K562 (cell line): ENCODE results near the gene TLK2. TPM values are rescaled to one million over a fixed set of nuclear protein-coding genes. Genes with fewer than 3 reads are reported as not detected.
"Not testable (repeated sequence)": the region's sequence is repeated elsewhere in the genome, so short reads cannot be mapped to it uniquely, and the experiment has no call there.

Source experiments
- ATAC-seq: fragments of 200-7000 bp; cut with Tn5 transposase; 3 replicates; pipeline ENCODE4 v1.9.1; 2020; ENCODE audit warnings: moderate library complexity
- BruUV-seq: library from RNA; stranded (reverse); fragments of 400-500 nt; replicated peaks from 2 replicates; lab custom pipeline; 2021; lab: Mats Ljungman, UMichigan
- CTCF ChIA-PET: fragments of 300-600 bp; formaldehyde crosslinking; extraction: SDS; loops from one replicate; lab custom pipeline; 2021; ENCODE audit warnings: low intra/inter-chr PET ratio; lab: Yijun Ruan, JAX
- POLR2A ChIA-PET: fragments of 300-600, 350-650 bp; sonication (Branson Sonifier 250); formaldehyde crosslinking; extraction: SDS; loops from one replicate; lab custom pipeline; 2021; ENCODE audit warnings: antibody characterized with exemption, inconsistent platforms; lab: Yijun Ruan, JAX
- DNase-seq, 4 experiments: peaks; one replicate each; pipeline versions ENCODE4 v3.0.0 to v3.0.0-alpha.2; 2011 to 2018; ENCODE audit warnings: low spot score in 3 of 4, mixed read lengths in 3 of 4; ENCODE audit errors: extremely low read depth in 1 of 4
- FAIRE-seq: peaks from 2 replicates; lab custom pipeline; 2011; peaks lifted over from hg19 to GRCh38; lab: Jason Lieb, UNC
- H2AFZ ChIP-seq: 2 replicates; pipeline ENCODE4 v1.6.0; 2011; ENCODE audit warnings: low read depth, low read length, control low read depth, inconsistent platforms
- H3K27ac ChIP-seq: fragments of 200-600 bp; 3 replicates; pipeline ENCODE4 v1.8.0; 2011; ENCODE audit warnings: low read depth, mild to moderate bottlenecking, control low read depth, inconsistent platforms, low read length, moderate library complexity, mixed read lengths; ENCODE audit errors: extremely low read depth
- H3K27me3 ChIP-seq, 2 experiments: fragments of 300-600 bp in 1 of 2; 2 replicates in 1 of 2; 3 replicates in 1 of 2; pipeline versions ENCODE4 v1.6.0 to v1.8.0; 2011; ENCODE audit warnings: inconsistent platforms in 2 of 2, low read length in 2 of 2, mild to moderate bottlenecking in 1 of 2, mixed read lengths in 1 of 2, moderate library complexity in 1 of 2; ENCODE audit not compliant: control insufficient read depth in 2 of 2, insufficient read depth in 2 of 2
- H3K36me3 ChIP-seq: fragments of 300-600 bp; 3 replicates; pipeline ENCODE4 v1.8.0; 2011; ENCODE audit warnings: mild to moderate bottlenecking, low read length, inconsistent platforms; ENCODE audit not compliant: control insufficient read depth, insufficient read depth
- H3K4me1 ChIP-seq, 2 experiments: fragments of 200-600 bp in 1 of 2; replicated peaks in 1 of 2; 2 replicates in 1 of 2; 3 replicates in 1 of 2; pipeline versions ENCODE4 v1.5.1 to v1.8.0; 2011; ENCODE audit warnings: inconsistent platforms in 2 of 2, low read length in 2 of 2, mild to moderate bottlenecking in 1 of 2, mixed read lengths in 1 of 2, moderate library complexity in 1 of 2; ENCODE audit not compliant: control insufficient read depth in 2 of 2, insufficient read depth in 2 of 2
- H3K4me2 ChIP-seq: 2 replicates; pipeline ENCODE4 v1.6.1; 2011; ENCODE audit warnings: low read length, control low read depth, inconsistent platforms, mixed read lengths; ENCODE audit not compliant: insufficient read depth
- H3K4me3 ChIP-seq: fragments of 200-600 bp; sonication (generic), shearing (Covaris generic); 2 replicates; pipeline ENCODE4 v1.5.1; 2016; ENCODE audit warnings: control low read depth, inconsistent platforms
- H3K79me2 ChIP-seq: fragments of 200-600 bp; 3 replicates; pipeline ENCODE4 v1.8.0; 2011; ENCODE audit warnings: low read length, inconsistent platforms; ENCODE audit not compliant: control insufficient read depth, insufficient read depth
- H3K9ac ChIP-seq, 2 experiments: 2 replicates each; pipeline versions ENCODE4 v1.6.0 to v1.6.1; 2011; ENCODE audit warnings: low read depth in 2 of 2, low read length in 2 of 2, control low read depth in 1 of 2, inconsistent platforms in 1 of 2, mild to moderate bottlenecking in 1 of 2, mixed read lengths in 1 of 2; ENCODE audit not compliant: insufficient read depth in 1 of 2
- H3K9me1 ChIP-seq: one replicate; pipeline ENCODE4 v1.6.0; 2011; ENCODE audit warnings: inconsistent platforms, mild to moderate bottlenecking, low read length, moderate library complexity; ENCODE audit not compliant: control insufficient read depth, insufficient read depth
- H3K9me3 ChIP-seq: replicated peaks from 2 replicates; pipeline ENCODE4 v1.5.1; 2011; ENCODE audit warnings: low read depth, low read length, inconsistent platforms; ENCODE audit not compliant: control insufficient read depth, insufficient read depth
- H4K20me1 ChIP-seq: replicated peaks from 2 replicates; pipeline ENCODE4 v1.6.1; 2011; ENCODE audit warnings: low read length, inconsistent platforms, mixed read lengths; ENCODE audit not compliant: control insufficient read depth, insufficient read depth
- KDM1A ChIP-seq, 2 experiments: fragments of 450-650 bp; IDR thresholded peaks; 2 replicates each; pipeline ENCODE4 v1.6.1; 2016; ENCODE audit warnings: mild to moderate bottlenecking in 2 of 2
- RCOR1 ChIP-seq, 2 experiments: IDR thresholded peaks; 2 replicates each; pipeline ENCODE4 v1.6.1; 2012; ENCODE audit warnings: low read depth in 2 of 2, low read length in 2 of 2, borderline replicate concordance in 1 of 2, improper control_type of control experiment in 1 of 2
- WGBS: fragments of 100-300 bp; shearing (Covaris generic); methylation state at CpG from one replicate; pipeline ENCODE4 v1.1.6; 2016; ENCODE audit warnings: low coverage, mixed read lengths; ENCODE audit not compliant: insufficient coverage; ENCODE audit errors: missing lambda C conversion rate; 5-methylcytosine and 5-hydroxymethylcytosine counted together
- in situ Hi-C: fragments of 300-500 bp; cut with MboI; formaldehyde crosslinking; loops from 4 replicates; pipeline ENCODE4 v1.15.0; 2018; ENCODE audit warnings: inconsistent platforms, mixed read lengths
- intact Hi-C: fragments of 100-400 bp; cut with micrococcal nuclease; formaldehyde crosslinking; loops from 2 replicates; pipeline ENCODE4 v1.14.2; 2022
- polyA plus RNA-seq, 8 experiments: library from polyadenylated mRNA; depleted of rRNA in 4 of 8; stranded (reverse) in 5 of 8; unstranded in 3 of 8; fragments of >200 nt; fragmentation: Nextera tagmentation in 2 of 8; fragmentation: Illumina TruSeq in 1 of 8; extraction: Ambion mirVana in 2 of 8; extraction: Trizol in 1 of 8; gene quantifications; 2 replicates each; pipeline versions ENCODE4 v1.2.1 to v1.2.3, GENCODE V29; 2011 to 2014; ENCODE audit warnings: inconsistent platforms in 1 of 8, missing spikeins in 1 of 8
- total RNA-seq, 7 experiments: library from RNA; depleted of rRNA in 6 of 7; stranded (reverse); fragments of >200 nt in 6 of 7; fragmentation: Illumina TruSeq in 2 of 7; extraction: Trizol in 2 of 7; gene quantifications; 2 replicates each; pipeline versions ENCODE4 v1.2.1 to v1.2.3, GENCODE V29; 2011 to 2021; ENCODE audit warnings: low replicate concordance in 1 of 7

The TLK2 gene
- total and polyA plus RNA-seq, 9 of the 15 experiments (the other 6 are each of a cell fraction or from before 2014, with no cell fraction given), result 10.1 to 51.9 (median 32.4) TPM

- in situ Hi-C loops, BruUV-seq: not testable (repeated sequence)
These were observed 14.2 kb upstream of the TLK2 start for GRCh38 chr17:62464422-62464821.

GRCh38 chr17:62465271-62465670, 13.4 kb upstream of the TLK2 start:
- in situ Hi-C loops, result not testable (repeated sequence)

More at GRCh38 chr17:62464422-62464821, 14.2 kb upstream of the TLK2 start:
- ATAC-seq, H3K4me2 ChIP-seq, H4K20me1 ChIP-seq, CTCF ChIA-PET, H3K79me2 ChIP-seq, H3K9ac ChIP-seq, FAIRE-seq, POLR2A ChIA-PET, H3K4me1 ChIP-seq, H3K4me3 ChIP-seq, H3K9me1 ChIP-seq, H3K9me3 ChIP-seq, H3K27me3 ChIP-seq, H3K36me3 ChIP-seq, H3K27ac ChIP-seq, H2AFZ ChIP-seq, DNase-seq, intact Hi-C loops: not testable (repeated sequence)
- TF ChIP-seq RCOR1 (IDR thresholded peaks at IDR 0.05; ENCODE audit: borderline replicate concordance in 1 of 2, low read depth in 2 of 2, low read length in 2 of 2) (0 out of 4 replicates have a peak, but pooled peaks of 1 of the 2 experiments have one; percentile 11), KDM1A (IDR thresholded peaks at IDR 0.05) (peak; percentile 12 to 14; a peak in 1 of 4 replicates)
- WGBS, result 19% methylated on average over 2 of the region's 3 CpGs

More at GRCh38 chr17:62465271-62465670, 13.4 kb upstream of the TLK2 start:
- H3K9me1 ChIP-seq, H3K9ac ChIP-seq, H4K20me1 ChIP-seq, H3K27me3 ChIP-seq, H3K79me2 ChIP-seq, CTCF ChIA-PET, intact Hi-C loops, BruUV-seq, DNase-seq, H3K4me3 ChIP-seq, H3K9me3 ChIP-seq, FAIRE-seq, POLR2A ChIA-PET, H3K4me1 ChIP-seq, H3K36me3 ChIP-seq, H3K27ac ChIP-seq, ATAC-seq, H3K4me2 ChIP-seq, H2AFZ ChIP-seq: not testable (repeated sequence)
- whole genome bisulfite sequencing, result 73% methylated on average over 6 of the region's 7 CpGs
